Pancreas (tissue), 10 donors: ENCODE measurements around the gene RAD51B. TPM values are rescaled to one million over a fixed set of nuclear protein-coding genes. Genes with fewer than 3 reads are reported as not detected.

Experiments
- ATAC-seq, 4 donors: fragments of 200-7000 bp; cut with Tn5 transposase; one replicate each; pipeline versions ENCODE4 v1.8.0 to v1.9.1; 2020; ENCODE audit warnings: mild to moderate bottlenecking in 4 of 4, moderate library complexity in 4 of 4
- DNase-seq, 6 donors: peaks; one replicate each; pipeline ENCODE4 v3.0.0-alpha.2; 2020
- FAIRE-seq: peaks from 2 replicates; lab custom pipeline; 2012; peaks lifted over from hg19 to GRCh38; lab: Jason Lieb, UNC
- H3K27ac ChIP-seq, 4 donors: fragments of 200-600 bp; sonication (generic); 1 replicate in 3 of 4; 2 replicates in 1 of 4; pipeline versions ENCODE4 v1.5.0 to v1.8.0; 2020
- H3K27me3 ChIP-seq, 4 donors: fragments of 200-600 bp; one replicate each; pipeline ENCODE4 v1.8.0; 2021
- H3K36me3 ChIP-seq, 3 donors: fragments of 200-600 bp; sonication (generic) in 1 of 3; one replicate each; pipeline versions ENCODE4 v1.5.0 to v1.8.0; 2020 to 2021
- H3K4me1 ChIP-seq, 3 donors: fragments of 200-600 bp; one replicate each; pipeline ENCODE4 v1.8.0; 2021
- H3K4me3 ChIP-seq, 4 donors: fragments of 200-600 bp; sonication (generic) in 2 of 4; one replicate each; pipeline versions ENCODE4 v1.5.0 to v1.8.0; 2020 to 2021
- H3K9me3 ChIP-seq, 4 donors: fragments of 200-600 bp; one replicate each; pipeline ENCODE4 v1.8.0; 2021
- WGBS, 2 donors: extraction: QIAGEN DNeasy Blood & Tissue Kit; methylation state at CpG; one replicate each; pipeline ENCODE4 v1.1.7; 2013; 5-methylcytosine and 5-hydroxymethylcytosine counted together
- intact Hi-C, 3 donors: fragments of 100-400 bp; cut with DNase I; formaldehyde crosslinking; loops; one replicate each; pipeline versions ENCODE4 v1.11.1 to v1.14.2; 2022
- polyA plus RNA-seq, 2 donors: library from polyadenylated mRNA; stranded (reverse); fragments of 200-250 nt; gene quantifications; one replicate each; pipeline ENCODE4 v1.2.3, GENCODE V29; 2013
- total RNA-seq, 6 donors: library from RNA; stranded (reverse); fragmentation: NEBNext Ultra II Directional in 4 of 6; extraction: Animal tissue kit (Norgen Biotek cat#: 25700) in 4 of 6; gene quantifications; one replicate each; pipeline versions ENCODE4 v1.2.1 to v1.2.4, GENCODE V29; 2021 to 2023
- TF ChIP-seq, protein P1 (sequence below), 4 donors: fragments of 200-600 bp; sonication (generic) in 3 of 4; IDR thresholded peaks; one replicate each; pipeline versions ENCODE4 v1.5.0 to v1.8.0; 2021; ENCODE audit warnings: antibody characterized with exemption in 4 of 4
- donor health status: healthy with polysubstance abuse.
- donor health status: DM: no; HTN: no; CAD: no; lungs with moderate emphysema.
- donor health status: DM: no; HTN: no; CAD: no.
- donor health status: control.
- donor health status: control.
- donor health status: Bipolar disorder and iron deficiency.
- donor health status: DM: yes; HTN: yes; CAD: no.
- donor health status: DM: no; HTN: no; CAD: no.
- donor health status: DM: no; HTN: no; CAD: no.
- donor health status: DM: yes; HTN: yes; CAD: no.

RAD51B gene
- total and polyA plus RNA-seq, 8 donors = 1.1 to 17.3 (median 5.8) TPM

GRCh38 chr14:68669603-68670358, 850.2 kb downstream of the RAD51B start:
- TF ChIP-seq, protein P1, sequence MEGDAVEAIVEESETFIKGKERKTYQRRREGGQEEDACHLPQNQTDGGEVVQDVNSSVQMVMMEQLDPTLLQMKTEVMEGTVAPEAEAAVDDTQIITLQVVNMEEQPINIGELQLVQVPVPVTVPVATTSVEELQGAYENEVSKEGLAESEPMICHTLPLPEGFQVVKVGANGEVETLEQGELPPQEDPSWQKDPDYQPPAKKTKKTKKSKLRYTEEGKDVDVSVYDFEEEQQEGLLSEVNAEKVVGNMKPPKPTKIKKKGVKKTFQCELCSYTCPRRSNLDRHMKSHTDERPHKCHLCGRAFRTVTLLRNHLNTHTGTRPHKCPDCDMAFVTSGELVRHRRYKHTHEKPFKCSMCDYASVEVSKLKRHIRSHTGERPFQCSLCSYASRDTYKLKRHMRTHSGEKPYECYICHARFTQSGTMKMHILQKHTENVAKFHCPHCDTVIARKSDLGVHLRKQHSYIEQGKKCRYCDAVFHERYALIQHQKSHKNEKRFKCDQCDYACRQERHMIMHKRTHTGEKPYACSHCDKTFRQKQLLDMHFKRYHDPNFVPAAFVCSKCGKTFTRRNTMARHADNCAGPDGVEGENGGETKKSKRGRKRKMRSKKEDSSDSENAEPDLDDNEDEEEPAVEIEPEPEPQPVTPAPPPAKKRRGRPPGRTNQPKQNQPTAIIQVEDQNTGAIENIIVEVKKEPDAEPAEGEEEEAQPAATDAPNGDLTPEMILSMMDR (IDR thresholded peaks at IDR 0.05) = no peak
- Histone ChIP-seq H3K36me3 (no peaks in the 10 kb centered on the region), H3K4me3 (no peak overlapping the region), H3K27me3 (no peaks in the 10 kb centered on the region), H3K9me3 (no peaks in the 10 kb centered on the region), H3K4me1 (peaks cover 30 to 54% (median 31%) of the 10 kb centered on the region in 3 donors), H3K27ac (peak overlapping the region in 2 of 4 donors; percentile 13 to 20)
- DNase-seq = no peak
- intact Hi-C loops = loop anchor here in 1 of 3 donors (10.0 kb wide), 1 partner anchor 105 kb away; no protein-coding TSS in a partner anchor
- peak in 3 of 4 donors; percentile 19 to 45 (median 27) for ATAC-seq
- FAIRE-seq = no peak
- WGBS, 2 donors = 62 to 65% methylated on average over 14 of the region's 14 CpGs

- Histone ChIP-seq H3K9me3 (no peaks in the 10 kb centered on the region), H3K27ac (peak overlapping the region in 2 of 4 donors; percentile 13 to 20), H3K4me3 (no peak overlapping the region), H3K4me1 (peaks cover 30 to 54% (median 31%) of the 10 kb centered on the region in 3 donors), H3K27me3 (no peaks in the 10 kb centered on the region), H3K36me3 (no peaks in the 10 kb centered on the region)
- WGBS, 2 donors = 76 to 82% methylated on average over 1 of the region's 1 CpG
- TF ChIP-seq, protein P1 (IDR thresholded peaks at IDR 0.05) = no peak
- peak in 3 of 6 donors; percentile 56 to 64 (median 57) for DNase-seq
- peak; percentile 33 to 70 (median 52) for ATAC-seq
- FAIRE-seq = no peak
- intact Hi-C loops = loop anchor here in 1 of 3 donors (10.0 kb wide), 1 partner anchor 104 kb away; no protein-coding TSS in a partner anchor
These were observed 850.8 kb downstream of the RAD51B start for GRCh38 chr14:68670359-68670715.

GRCh38 chr14:68671909-68672308, 852.3 kb downstream of the RAD51B start:
- Histone ChIP-seq H3K27ac (peak overlapping the region in 3 of 4 donors; percentile 7 to 69 (median 44)), H3K36me3 (no peaks in the 10 kb centered on the region), H3K4me3 (no peak overlapping the region), H3K4me1 (peaks cover 26 to 43% (median 31%) of the 10 kb centered on the region in 3 donors), H3K27me3 (no peaks in the 10 kb centered on the region), H3K9me3 (no peaks in the 10 kb centered on the region)
- DNase-seq = no peak
- FAIRE-seq = no peak
- no peak for ATAC-seq
- WGBS, 2 donors = 29 to 42% methylated on average over 2 of the region's 2 CpGs
- intact Hi-C loops = loop anchor here in 1 of 3 donors (10.0 kb wide), 1 partner anchor 103 kb away; no protein-coding TSS in a partner anchor
- TF ChIP-seq, protein P1 (IDR thresholded peaks at IDR 0.05) = no peak

- WGBS, 2 donors = 16 to 22% methylated on average over 3 of the region's 3 CpGs
- ATAC-seq (peak; percentile 24 to 74 (median 62)), FAIRE-seq (no peak), DNase-seq (no peak)
- peak overlapping the region in 3 of 4 donors; percentile 7 to 69 (median 44) for H3K27ac ChIP-seq
- TF ChIP-seq, protein P1 (IDR thresholded peaks at IDR 0.05) = no peak
- H3K9me3 ChIP-seq = no peaks in the 10 kb centered on the region
- no peaks in the 10 kb centered on the region for H3K27me3 ChIP-seq
- intact Hi-C loops = loop anchor here in 1 of 3 donors (10.0 kb wide), 1 partner anchor 102 kb away; no protein-coding TSS in a partner anchor
- no peak overlapping the region for H3K4me3 ChIP-seq
- peaks cover 22 to 35% (median 30%) of the 10 kb centered on the region in 3 donors for H3K4me1 ChIP-seq
- H3K36me3 ChIP-seq = no peaks in the 10 kb centered on the region
These were observed 853.2 kb downstream of the RAD51B start for GRCh38 chr14:68672609-68673285.
